GM04504 (cell line): ENCODE measurements around the gene LUM.

ENCODE experiments used
- DNase-seq: peaks from one replicate; pipeline ENCODE4 v3.0.0-alpha.2; 2012; ENCODE audit warnings: low read depth

LUM gene

DNA sequence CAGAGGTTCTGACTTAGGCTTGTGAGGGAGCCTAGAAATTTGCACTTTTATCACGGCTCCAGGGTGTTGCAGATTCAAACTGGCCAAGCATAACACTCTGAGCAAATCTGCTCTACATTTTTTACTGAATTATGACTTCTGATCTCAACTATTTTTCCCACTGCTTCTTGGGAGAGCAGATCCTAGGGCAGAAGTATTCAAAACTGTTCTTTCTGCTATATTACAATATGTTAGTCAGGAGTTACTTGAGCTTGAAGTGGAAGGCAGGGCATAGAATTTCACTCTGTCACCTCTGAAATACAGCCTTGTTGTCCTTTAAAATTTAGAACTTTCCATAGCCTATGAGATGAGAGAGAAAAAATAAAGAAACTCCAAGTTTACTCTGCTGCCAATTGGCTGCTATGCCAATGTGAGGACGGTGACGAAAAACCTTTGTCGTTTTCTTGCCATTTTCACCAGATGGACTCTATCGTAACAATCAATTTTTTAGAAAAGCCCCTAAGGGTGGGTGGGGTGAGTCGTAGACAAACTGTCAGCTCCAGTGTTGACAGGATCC, 37.1 kb downstream of the LUM start:
- no peak for DNase-seq

DNA sequence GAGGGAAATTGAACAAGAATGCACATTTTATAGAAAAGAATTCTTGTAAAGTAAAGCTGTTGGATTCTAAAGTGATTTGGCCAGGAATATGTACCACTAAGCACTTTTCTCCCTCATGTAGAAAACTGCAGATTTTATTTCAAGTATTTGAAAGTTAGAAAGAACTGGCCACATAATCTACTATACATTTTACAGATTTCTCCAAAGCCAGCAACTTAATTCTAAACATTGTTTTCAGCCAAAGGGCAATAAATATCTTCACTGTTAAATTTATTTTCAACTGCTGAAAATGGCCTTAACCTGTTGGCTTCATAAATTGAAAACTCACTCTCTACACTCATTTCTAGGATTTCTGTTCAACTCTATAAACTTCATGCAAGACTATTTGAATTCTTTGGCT, 37.9 kb downstream of the LUM start:
- DNase-seq: no peak

DNA sequence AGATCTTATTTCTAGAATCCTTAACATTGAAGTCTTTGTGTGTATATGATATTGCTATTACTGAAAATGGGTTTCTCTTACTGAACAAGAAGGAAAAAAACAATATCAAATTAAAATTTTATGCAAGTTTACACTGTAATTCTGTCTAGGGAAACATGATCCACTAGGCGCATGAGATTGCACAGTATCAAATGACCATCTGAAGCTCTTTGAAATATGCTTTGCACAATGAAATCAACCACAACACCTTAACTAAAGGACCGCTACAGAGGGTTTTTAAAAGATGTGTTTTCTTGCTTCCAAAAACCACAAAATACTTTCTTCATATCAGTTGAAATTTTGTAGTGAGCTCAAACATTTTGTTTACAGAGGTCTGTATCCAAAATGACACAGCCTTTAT, 38.4 kb downstream of the LUM start:
- no peak for DNase-seq

DNA sequence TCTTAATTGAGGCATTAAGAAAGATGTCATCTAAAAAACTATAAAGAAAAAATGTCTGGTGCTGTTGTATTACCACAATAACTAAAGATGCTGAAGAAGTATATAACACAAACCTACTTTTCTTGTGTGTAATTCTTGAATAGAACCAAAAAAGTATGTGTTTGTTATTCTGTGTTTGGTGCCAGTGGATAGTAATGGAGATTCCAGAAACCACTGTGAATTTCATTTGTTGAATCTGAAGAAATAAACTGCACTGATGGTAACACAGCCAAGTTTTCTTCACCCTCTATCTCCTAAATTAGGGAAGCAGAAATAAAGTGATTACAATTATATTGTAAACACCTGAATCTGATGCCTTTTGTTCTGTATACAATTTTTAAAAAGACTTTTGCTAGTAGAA, 40.4 kb downstream of the LUM start:
- no peak for DNase-seq

DNA sequence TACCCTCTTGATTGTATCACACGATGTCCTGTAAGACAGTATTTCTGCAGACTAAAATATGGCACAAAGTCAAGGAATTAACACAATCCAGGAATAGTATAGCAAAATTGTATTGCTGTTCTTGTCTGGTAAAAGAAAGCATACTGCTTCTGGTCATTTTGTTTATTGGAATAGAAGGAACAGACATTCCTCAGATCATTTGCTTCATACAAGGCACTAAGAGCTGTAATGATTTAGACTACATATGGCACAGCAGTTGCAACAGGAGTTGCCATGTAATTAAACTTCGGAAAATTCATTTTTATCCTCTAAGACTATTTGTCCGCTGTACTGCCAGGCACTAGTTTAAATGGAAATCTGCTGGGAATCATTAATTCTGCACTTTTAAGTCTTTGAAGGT, 45.9 kb downstream of the LUM start:
- no peak for DNase-seq

DNA sequence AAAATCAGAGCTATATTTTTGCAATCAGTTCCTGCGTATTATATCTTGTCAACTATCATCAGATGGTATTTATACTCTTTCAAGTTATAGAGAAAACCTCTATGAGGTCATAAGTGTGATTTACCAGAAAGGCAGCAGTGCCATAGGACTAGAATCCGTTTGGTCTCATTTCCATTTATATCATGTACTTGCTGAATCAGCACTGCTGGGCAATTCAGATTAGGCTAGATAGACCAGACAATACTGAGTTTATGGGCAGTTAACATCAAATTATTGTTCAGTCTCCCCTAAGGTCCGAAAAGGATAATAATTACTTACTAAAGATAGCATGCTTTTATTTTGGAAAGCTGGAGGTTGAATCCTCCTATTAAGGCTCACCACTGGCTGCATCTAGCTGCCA, 46.7 kb downstream of the LUM start:
- DNase-seq: no peak

DNA sequence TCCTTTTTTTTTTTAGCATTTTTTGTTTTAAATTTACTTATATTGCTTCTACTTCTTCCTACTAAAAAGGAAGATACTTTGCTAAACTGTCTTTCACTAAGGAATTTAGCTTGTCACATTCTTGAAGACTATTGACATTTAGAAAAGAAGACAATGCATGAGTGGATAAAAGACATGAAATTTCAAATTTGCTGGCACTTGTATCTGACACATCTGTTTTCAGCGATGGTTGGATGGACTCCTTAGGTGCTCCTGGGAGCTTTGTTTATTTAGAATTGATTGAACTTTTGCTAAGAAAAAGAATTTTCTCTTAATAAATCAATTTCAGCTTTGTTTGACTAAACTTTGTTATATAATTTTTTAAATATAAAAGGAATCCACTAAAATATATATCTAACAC, 50.2 kb downstream of the LUM start:
- DNase-seq: no peak

DNA sequence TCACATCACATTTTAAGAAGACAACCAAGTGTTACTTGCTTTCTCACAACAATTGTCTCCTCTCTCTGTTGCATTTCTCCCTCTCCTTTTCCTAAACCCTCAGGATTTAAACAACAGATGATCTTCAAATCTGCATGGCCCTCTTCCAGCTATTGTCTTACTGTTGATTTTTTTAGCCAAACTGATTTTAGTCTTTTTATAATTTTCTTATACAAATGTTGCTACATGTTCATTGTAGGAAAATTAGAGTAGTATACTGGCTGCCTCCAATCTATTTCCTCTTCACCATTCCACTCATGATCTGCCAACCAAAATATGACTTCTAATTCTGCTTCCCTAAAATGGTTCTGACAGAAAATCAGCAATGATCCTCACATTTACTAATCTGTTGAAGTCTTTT, 52.1 kb downstream of the LUM start:
- no peak for DNase-seq

DNA sequence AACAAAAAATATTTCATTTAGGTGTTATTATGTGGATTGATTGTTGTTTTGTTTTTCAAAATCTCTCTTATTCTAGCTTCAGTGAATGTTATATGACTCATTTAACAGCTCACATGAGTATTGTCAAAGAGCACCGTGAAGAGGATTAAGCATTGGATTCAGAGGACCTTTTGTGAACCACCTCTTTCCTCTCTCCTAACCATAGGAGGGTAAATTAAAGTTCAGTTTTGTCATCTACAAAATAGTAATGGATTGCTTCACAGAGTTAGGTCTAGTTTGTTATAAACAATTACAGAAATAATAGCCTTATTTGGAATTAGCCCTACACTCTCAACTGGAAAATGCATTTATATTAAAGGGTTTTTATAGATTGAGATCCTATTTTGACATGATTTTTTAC, 52.5 kb downstream of the LUM start:
- no peak for DNase-seq

DNA sequence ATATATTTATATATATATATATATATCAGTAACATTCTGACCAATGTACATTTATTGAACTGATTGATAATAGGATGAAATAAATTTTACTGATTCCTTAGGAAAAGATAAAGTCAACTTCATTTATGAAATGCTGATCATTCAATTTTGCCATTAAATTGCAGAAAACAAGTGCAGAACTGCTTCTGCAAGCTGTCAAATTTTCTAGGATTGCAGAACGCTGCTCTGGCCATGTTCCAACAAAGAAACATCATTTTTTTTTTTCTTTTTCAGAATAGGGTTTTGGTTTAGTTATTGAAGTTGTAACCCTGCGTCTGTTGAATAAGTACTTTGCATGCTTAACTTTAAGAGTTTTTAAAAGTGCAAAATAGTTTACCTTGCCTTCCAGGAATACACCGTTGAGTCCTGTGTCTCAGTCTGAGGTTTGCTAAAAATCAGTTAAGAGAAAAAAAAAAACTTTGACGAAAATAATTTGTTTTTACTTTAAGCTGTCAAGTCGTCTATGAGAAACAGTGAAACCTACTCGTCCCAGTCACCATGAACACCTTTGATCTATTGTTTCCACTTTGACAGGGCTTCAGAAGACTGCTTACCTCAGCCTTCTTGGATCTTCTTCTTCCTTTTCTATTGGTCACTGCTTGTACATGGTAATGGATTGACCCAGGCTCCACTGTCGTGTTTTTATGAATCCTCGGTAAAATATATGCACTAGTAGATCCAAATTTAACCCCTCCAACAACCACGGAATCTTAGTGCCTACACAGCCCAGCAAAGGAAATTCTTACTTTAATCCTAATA, 53.7 kb downstream of the LUM start, which contains the start of gene KERA:
TSS of gene KERA (minus strand) at position 657 of the 798 bp plus-strand sequence. CDS start 1,743 bp downstream, outside the sequence.
- no peak for DNase-seq

DNA sequence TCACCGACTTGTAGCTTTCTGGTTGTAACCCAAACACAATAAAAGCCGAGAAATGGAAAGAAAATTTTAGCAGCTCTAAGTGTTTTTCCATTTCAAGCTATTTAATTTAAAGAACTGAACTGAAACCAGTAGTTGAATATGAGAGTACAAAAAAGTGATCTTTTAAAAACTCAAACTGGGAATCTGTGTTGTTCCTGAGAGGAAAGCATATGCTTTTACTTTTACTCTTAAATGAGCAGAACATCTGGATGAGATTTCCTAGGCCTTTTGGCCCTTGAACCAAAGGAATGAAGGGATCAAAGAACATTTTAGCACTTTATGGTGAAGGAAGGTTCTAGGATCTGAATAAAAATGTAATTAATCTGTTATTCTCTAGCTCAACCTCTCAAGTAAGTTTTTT, 54.8 kb downstream of the LUM start:
- DNase-seq: no peak

DNA sequence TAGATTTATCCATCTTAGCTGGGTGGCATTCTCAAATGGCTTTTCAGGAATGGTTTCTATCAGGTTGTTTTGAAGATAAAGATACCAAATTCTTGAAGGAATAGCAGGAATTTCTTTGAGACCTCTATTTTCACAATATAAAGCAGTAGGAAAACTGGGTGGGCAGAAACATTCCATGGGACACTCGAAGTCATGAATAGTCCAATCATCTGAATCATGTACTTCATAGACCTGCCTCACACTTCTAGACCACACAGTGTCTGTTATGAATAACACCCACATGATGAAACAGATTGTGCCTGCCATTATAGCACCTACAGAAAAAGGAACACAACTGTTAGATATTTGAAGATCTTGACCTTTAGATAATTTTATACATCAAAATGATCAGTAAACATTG, 55.3 kb downstream of the LUM start:
- DNase-seq: no peak

DNA sequence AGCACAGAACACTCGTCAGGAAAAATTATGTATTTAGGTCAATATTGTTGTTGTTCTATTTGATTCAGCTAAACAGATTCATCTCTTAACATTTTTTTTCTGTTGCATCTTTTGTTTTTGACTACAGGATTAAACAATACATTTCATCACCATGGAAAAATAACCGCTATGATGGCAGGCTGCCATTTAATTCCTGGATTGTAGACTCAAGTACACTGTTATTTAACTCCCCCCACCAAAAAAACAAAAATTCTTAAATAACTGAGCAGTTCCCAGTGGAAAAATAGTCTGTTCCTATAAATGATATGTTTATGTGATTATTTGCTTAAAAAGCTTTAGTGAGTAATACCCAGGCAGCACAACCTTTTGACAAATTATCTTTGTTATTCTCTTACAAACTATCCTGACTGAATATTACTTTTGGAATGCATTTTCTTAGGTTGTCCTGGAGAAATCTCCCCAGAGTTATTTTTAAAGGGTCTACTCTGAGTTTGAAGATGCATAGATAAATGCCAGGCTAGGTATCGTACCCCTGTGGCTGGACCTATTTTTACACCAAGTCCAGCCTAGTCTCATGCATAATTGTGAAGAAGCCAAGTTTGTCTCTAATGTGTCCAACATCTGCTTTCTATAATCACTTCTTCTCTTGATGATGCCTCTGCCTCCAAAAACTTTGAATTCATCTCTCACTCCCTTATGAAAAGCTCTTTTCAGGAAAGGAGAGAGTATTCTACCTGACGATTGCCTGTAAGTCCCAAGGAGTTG, 57.2 kb downstream of the LUM start:
- peak; percentile 78 for DNase-seq
